Measurements from ENCODE around the gene DHPS.

GRCh38 chr19:12687496-12688196 is 6.0 kb upstream of the DHPS start, which contains the start of gene GNG14:
- TF ChIP-seq, protein P1, sequence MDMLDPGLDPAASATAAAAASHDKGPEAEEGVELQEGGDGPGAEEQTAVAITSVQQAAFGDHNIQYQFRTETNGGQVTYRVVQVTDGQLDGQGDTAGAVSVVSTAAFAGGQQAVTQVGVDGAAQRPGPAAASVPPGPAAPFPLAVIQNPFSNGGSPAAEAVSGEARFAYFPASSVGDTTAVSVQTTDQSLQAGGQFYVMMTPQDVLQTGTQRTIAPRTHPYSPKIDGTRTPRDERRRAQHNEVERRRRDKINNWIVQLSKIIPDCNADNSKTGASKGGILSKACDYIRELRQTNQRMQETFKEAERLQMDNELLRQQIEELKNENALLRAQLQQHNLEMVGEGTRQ (IDR thresholded peaks at IDR 0.05; ENCODE audit: low read depth, low read length) = no peak
- TF ChIP-seq CTCF (conservative IDR thresholded peaks at IDR 0.05; ENCODE audit: low read depth, low read length) (no peak), POLR2A (IDR thresholded peaks at IDR 0.05; ENCODE audit: low read depth, low read length) (no peak)
